ACC112 (cell line): ENCODE measurements around the gene RAB22A.

Experiments used
- H2AFZ ChIP-seq: fragments of 200-600 bp; sonication (generic); one replicate; pipeline ENCODE4 v1.6.0; 2017; ENCODE audit warnings: antibody characterized with exemption, low read length; ENCODE audit not compliant: unreplicated experiment
- H3K27ac ChIP-seq: fragments of 200-600 bp; sonication (generic); 2 replicates; pipeline ENCODE4 v1.5.1; 2014; ENCODE audit warnings: low read depth, mild to moderate bottlenecking, antibody characterized with exemption, low read length, moderate library complexity
- H3K27me3 ChIP-seq: fragments of 200-600 bp; sonication (generic); 2 replicates; pipeline ENCODE4 v1.6.1; 2014; ENCODE audit warnings: mild to moderate bottlenecking, antibody characterized with exemption, low read length, moderate library complexity, mixed read lengths; ENCODE audit not compliant: insufficient read depth
- H3K36me3 ChIP-seq: fragments of 200-600 bp; sonication (generic); 2 replicates; pipeline ENCODE4 v1.6.1; 2016; ENCODE audit warnings: mild to moderate bottlenecking, antibody characterized with exemption, low read length, moderate library complexity, mixed read lengths; ENCODE audit not compliant: insufficient read depth
- H3K4me1 ChIP-seq: fragments of 200-600 bp; sonication (generic); one replicate; pipeline ENCODE4 v1.6.1; 2016; ENCODE audit warnings: low read length, mixed read lengths; ENCODE audit not compliant: insufficient read depth, unreplicated experiment, control insufficient read depth
- H3K4me3 ChIP-seq: fragments of 200-600 bp; sonication (generic); 2 replicates; pipeline ENCODE4 v1.5.1; 2014; ENCODE audit warnings: mild to moderate bottlenecking, low read depth, low read length
- H3K79me2 ChIP-seq: fragments of 200-600 bp; sonication (generic); one replicate; pipeline ENCODE4 v1.6.0; 2016; ENCODE audit warnings: low read length; ENCODE audit not compliant: control insufficient read depth, unreplicated experiment, insufficient read depth

The RAB22A gene

DNA sequence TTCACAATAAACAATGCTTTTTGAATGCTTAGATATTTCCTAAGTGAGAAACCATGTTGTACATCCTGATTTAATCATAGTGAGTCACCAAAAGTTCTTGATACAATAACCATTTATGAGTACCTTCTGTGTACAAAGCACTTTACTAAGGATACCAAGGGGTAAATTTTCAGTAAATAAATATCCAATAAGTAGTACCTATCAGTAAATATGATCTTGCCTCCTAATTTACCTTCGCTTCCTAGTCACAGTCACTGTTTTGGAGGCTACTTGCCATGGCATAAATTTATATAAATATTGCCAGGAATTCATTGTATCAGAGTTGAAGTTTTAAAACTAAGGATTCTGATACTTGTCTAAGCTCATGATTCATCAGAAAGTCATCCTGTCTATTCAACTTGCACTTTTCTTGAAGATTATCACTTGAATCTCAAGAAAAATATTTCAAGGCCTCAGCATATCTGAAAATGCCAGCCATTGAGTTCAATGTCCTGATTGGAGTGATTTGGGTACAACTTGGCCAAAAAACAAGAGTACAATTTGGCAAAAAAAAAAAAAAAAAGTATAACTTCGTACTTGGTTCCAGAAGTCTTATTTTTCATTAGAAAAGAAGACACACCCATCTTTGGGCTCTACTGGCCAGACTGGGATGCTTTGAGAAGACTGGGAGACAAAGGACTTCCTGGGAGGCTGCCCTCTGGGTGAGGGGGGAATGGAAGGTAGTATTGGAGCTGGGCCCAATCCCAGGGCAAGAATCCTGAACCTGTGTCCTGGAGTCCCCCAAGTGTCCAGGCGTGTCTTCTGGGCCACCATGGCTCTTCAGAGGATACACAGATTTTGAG is 32.8 kb downstream of the RAB22A start:
- H3K79me2 ChIP-seq: peaks cover 69% of the 10 kb centered on the region
- H2AFZ ChIP-seq: no peak overlapping the region
- H3K4me3 ChIP-seq: peak overlapping the region; percentile 41
- peaks cover 24% of the 10 kb centered on the region for H3K36me3 ChIP-seq
- peaks cover 56% of the 10 kb centered on the region for H3K4me1 ChIP-seq
- peak overlapping the region; percentile 90 for H3K27ac ChIP-seq
- H3K27me3 ChIP-seq: no peaks in the 10 kb centered on the region

DNA sequence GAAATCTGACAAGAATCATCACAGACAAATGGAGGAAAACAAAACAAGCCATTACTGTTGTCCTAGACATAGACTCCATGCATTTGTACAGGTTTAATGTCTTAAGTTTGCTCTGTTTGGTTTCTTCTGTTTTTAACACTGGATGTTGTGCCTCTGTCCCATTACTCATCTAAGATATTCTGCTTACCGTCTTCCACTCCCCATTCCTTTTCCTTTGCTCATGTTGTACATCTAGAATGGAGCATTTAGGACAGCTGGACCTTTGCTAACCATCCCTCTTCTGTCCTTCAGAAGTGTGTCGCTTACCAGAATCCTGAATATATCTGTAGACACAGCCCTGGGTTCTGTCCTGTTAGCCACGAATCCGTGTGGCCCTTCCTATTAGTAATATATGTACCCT is 35.2 kb downstream of the RAB22A start:
- peak overlapping the region; percentile 90 for H3K27ac ChIP-seq
- no peak overlapping the region for H2AFZ ChIP-seq
- peaks cover 66% of the 10 kb centered on the region for H3K4me1 ChIP-seq
- peaks cover 49% of the 10 kb centered on the region for H3K79me2 ChIP-seq
- H3K36me3 ChIP-seq: peaks cover 24% of the 10 kb centered on the region
- H3K27me3 ChIP-seq: no peaks in the 10 kb centered on the region
- no peak overlapping the region for H3K4me3 ChIP-seq

DNA sequence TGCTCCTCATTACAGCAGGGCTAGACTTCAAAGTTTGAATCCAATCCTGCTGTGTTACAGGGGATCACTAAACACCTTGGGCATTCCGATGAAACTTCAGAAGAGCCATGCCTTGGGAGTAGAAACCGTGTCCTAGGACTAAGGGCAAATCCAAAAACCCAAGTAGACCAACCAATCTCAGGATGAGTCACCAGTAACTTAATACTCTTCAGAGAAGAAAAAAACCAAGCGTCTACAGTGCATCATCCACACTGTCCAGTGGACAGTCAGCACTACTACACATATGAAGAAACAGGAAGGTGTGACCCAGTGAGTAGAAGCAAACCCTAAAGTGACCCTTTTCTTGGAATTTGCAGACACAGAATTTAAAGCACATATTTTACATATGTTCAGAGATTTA is 40.1 kb downstream of the RAB22A start:
- Histone ChIP-seq H3K79me2 (peaks cover 19% of the 10 kb centered on the region), H3K4me3 (no peak overlapping the region)

DNA sequence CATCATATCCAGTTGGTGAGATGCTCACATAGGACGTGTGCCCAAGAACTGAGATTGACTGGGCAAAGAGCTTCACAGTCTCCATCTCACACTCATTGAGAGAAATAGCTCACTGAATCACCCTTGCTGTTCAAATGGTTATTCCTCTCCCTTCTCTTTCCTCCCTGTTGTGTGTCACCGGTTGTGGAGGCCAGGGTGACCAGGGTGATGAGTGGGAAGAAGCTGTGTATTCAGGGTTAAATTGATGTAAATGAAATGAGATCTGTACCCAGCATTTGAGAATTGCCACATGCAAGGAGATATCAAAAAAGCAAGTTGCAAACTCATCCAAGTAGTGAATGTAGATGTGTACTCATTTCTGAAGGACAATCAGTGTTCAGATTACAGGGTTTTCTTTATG is 43.0 kb downstream of the RAB22A start:
- H3K4me1 ChIP-seq: peaks cover 15% of the 10 kb centered on the region
- no peak overlapping the region for H3K27ac ChIP-seq
- H3K79me2 ChIP-seq: no peaks in the 10 kb centered on the region
- H3K27me3 ChIP-seq: no peaks in the 10 kb centered on the region
- no peak overlapping the region for H3K4me3 ChIP-seq
- peaks cover 22% of the 10 kb centered on the region for H3K36me3 ChIP-seq
- H2AFZ ChIP-seq: no peak overlapping the region

More for the DNA sequence above, 40.1 kb downstream of the RAB22A start:
- peak overlapping the region; percentile 24; the same call in 1 of the 2 replicates for H3K27ac ChIP-seq
- no peak overlapping the region for H2AFZ ChIP-seq
- peaks cover 22% of the 10 kb centered on the region for H3K4me1 ChIP-seq
- no peaks in the 10 kb centered on the region for H3K27me3 ChIP-seq
- H3K36me3 ChIP-seq: peaks cover 38% of the 10 kb centered on the region

DNA sequence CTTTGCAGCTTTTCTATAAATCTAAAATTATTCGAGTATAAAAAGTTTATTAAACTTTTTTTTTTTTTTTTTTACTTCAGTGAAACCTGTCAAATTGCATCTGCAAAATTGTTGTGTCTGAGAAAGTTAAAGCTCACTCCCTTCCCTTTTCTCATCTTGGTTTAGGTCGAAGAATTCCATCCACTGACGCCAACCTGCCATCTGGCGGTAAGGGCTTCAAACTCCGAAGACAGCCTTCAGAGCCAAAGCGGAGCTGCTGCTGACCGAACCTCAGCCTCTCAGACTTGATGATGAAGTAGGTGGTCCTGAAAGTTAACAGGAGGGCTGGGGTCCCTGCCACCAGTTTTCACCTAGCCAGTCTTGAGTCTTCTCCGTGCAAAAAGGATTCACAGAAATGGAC is 49.9 kb downstream of the RAB22A start:
- Histone ChIP-seq H3K27me3 (no peaks in the 10 kb centered on the region), H3K79me2 (no peaks in the 10 kb centered on the region), H3K4me1 (no peaks in the 10 kb centered on the region), H3K4me3 (no peak overlapping the region), H2AFZ (no peak overlapping the region), H3K27ac (no peak overlapping the region), H3K36me3 (peaks cover 23% of the 10 kb centered on the region)

DNA sequence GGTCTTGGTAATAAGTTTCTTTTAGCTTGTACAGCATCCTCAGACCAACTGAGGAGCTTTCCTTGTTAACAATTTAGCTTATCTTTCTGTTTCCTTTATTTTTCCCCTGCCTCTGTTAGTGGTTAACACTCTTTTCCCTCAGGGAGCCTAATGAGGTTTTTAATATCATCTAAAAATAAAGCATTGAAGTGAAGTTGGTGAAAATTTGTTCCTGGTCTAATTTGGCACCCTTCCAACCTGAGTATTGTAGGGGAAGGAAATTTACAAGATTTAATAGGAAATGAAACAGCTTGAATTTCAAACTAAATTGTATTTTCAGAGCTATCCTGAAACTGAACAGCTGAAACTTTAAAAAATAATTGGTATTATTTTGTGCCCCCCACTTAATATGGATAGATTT is 51.4 kb downstream of the RAB22A start:
- Histone ChIP-seq H2AFZ (no peak overlapping the region), H3K27ac (no peak overlapping the region), H3K36me3 (peaks cover 20% of the 10 kb centered on the region), H3K79me2 (no peaks in the 10 kb centered on the region), H3K4me1 (no peaks in the 10 kb centered on the region), H3K4me3 (no peak overlapping the region), H3K27me3 (no peaks in the 10 kb centered on the region)

DNA sequence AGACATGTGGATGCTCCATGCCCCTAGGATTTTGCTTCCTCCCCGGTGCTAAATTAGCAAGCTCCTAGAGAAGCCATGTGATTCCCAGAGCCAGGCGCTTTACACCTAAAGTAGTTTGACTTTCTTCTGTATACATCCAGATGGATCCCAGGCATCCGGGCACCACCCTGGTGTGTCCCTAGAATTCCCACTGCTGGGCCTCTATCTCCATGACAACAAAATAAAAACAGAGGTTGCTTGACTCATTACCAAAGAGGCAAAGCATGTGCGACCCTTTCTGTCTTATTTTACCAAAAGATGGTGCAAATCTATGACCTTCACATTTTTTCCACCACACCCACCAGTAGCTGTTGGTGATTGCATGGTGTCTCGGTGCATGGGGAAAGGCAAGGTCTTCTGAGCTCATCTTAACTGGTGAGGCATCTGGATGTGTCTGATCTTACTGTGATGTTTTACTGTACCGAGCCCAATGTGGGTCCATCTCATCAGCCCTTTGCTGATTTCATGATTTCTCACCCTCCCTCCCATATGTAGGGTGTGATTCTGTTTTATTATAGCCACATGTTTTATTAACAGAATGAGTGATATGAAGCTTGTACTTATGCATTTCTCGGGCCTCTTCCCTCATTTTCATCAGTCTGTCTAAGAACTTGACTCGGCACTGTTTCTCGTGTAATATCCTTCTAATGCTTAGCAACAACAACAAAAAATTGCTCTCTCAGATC is 52.1 kb downstream of the RAB22A start:
- Histone ChIP-seq H3K4me1 (no peaks in the 10 kb centered on the region), H3K27ac (peak overlapping the region; percentile 33), H2AFZ (no peak overlapping the region), H3K36me3 (peaks cover 20% of the 10 kb centered on the region), H3K79me2 (no peaks in the 10 kb centered on the region), H3K27me3 (no peaks in the 10 kb centered on the region), H3K4me3 (no peak overlapping the region)

DNA sequence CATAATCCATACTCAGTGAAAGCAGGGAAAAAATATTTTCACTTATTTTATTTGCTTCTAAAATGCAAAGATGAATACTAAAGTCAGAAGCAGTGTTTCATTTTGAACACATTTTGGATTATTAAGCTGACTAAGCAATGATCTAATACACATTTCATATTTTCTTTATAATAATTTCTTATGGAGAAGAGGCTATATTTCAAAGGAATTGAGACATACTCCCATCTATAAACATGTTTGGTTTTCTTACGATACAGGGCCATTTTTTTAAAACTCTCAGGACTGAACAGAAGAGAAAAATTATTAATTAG is 52.6 kb downstream of the RAB22A start:
- Histone ChIP-seq H3K27me3 (no peaks in the 10 kb centered on the region), H3K4me3 (no peak overlapping the region), H2AFZ (no peak overlapping the region), H3K4me1 (no peaks in the 10 kb centered on the region), H3K36me3 (peaks cover 18% of the 10 kb centered on the region), H3K27ac (peak overlapping the region; percentile 33; the same call in 1 of the 2 replicates), H3K79me2 (no peaks in the 10 kb centered on the region)

DNA sequence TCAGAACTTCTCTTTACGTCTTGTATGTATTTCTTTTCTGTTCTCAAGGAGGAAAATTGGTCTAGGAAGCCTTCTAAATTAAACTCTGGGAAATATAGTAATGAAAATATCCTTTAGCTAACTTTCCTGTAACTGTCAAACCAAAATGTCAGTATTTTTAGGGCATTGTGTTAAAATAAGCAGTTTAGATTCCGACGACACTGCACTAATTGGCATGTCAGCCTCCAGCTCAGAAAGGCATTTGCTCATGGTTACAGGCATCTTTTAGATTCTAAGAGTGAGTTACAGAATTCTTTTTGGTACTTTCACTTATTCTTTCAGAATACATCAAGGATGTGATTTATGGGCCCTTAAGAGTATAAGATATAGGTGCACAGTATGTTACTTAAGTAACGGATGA is 53.5 kb downstream of the RAB22A start:
- no peak overlapping the region for H3K27ac ChIP-seq

DNA sequence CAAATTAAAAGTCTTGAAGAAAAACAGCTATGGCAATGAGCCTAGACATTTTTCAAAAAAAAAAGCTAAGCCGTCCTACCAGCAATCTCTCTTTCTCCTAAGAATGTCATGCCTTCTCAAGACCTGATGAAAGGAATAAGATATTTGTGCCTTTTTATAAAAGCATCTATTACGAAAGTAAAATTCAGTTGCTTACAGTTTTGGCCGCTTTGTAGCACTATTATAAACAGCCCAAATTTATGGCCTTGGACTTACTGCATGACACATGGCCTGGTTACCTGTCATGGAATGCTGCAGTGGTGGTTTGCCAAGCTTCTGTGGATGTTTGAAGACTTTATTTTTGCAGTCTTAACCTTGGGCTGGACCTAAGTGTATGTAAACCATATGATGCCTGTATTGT is 57.4 kb downstream of the RAB22A start:
- H3K27ac ChIP-seq: no peak overlapping the region
- H3K36me3 ChIP-seq: peaks cover 5% of the 10 kb centered on the region; the same call in 1 of the 2 replicates
- no peak overlapping the region for H2AFZ ChIP-seq
- no peaks in the 10 kb centered on the region for H3K79me2 ChIP-seq
- no peaks in the 10 kb centered on the region for H3K27me3 ChIP-seq
- H3K4me1 ChIP-seq: no peaks in the 10 kb centered on the region
- no peak overlapping the region for H3K4me3 ChIP-seq

More for the DNA sequence above, 53.5 kb downstream of the RAB22A start:
- no peak overlapping the region for H3K4me3 ChIP-seq
- no peak overlapping the region for H2AFZ ChIP-seq
- H3K4me1 ChIP-seq: no peaks in the 10 kb centered on the region
- no peaks in the 10 kb centered on the region for H3K79me2 ChIP-seq
- no peaks in the 10 kb centered on the region for H3K27me3 ChIP-seq
- peaks cover 16% of the 10 kb centered on the region for H3K36me3 ChIP-seq

DNA sequence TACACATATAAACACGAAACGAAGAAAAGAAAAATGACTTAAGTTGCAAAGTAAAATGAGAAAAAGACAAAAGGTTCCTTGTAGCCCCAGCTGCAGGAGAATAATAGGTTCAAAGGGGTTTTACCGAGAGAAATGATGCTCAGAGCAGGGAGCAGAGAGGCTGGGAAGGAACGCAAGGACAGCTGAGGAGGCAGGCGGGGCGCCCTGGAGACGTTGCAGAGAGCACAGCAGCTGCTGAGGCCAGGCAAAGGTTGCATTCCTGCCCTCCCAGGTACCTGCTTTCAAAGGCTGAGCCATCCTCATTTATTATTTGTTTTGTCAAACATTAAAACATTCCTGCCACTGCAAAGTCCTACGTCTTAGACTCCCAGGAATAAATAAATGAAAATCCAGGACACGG is 63.3 kb downstream of the RAB22A start:
- Histone ChIP-seq H3K27me3 (no peaks in the 10 kb centered on the region), H3K79me2 (no peaks in the 10 kb centered on the region), H3K4me3 (no peak overlapping the region), H3K27ac (no peak overlapping the region), H2AFZ (no peak overlapping the region), H3K4me1 (peaks cover 5% of the 10 kb centered on the region), H3K36me3 (no peaks in the 10 kb centered on the region)
